Fibroblast of the aortic adventitia (primary cell): ENCODE data around the gene POU2AF1. TPM values are rescaled to one million over a fixed set of nuclear protein-coding genes. Genes with fewer than 3 reads are reported as not detected.

ENCODE experiments used
- DNase-seq: peaks from one replicate; pipeline ENCODE4 v3.0.0-alpha.2; 2010; ENCODE audit warnings: low read depth
- H3K4me3 ChIP-seq: 2 replicates; pipeline ENCODE4 v1.5.1; 2011; ENCODE audit warnings: low read depth, mild to moderate bottlenecking, control low read depth, low read length, moderate library complexity
- total RNA-seq: library from RNA; depleted of rRNA; stranded (reverse); fragments of >200 nt; gene quantifications from 2 replicates; pipeline ENCODE4 v1.2.3, GENCODE V29; 2012; ENCODE audit warnings: low replicate concordance
- TF ChIP-seq, protein P1 (sequence below): IDR thresholded peaks from 2 replicates; pipeline ENCODE4 v1.5.1; 2011; ENCODE audit warnings: mild to moderate bottlenecking, low read length, control low read depth, inconsistent platforms; ENCODE audit not compliant: insufficient read depth

Gene POU2AF1
- total RNA-seq, 1 donor = not detected

DNA sequence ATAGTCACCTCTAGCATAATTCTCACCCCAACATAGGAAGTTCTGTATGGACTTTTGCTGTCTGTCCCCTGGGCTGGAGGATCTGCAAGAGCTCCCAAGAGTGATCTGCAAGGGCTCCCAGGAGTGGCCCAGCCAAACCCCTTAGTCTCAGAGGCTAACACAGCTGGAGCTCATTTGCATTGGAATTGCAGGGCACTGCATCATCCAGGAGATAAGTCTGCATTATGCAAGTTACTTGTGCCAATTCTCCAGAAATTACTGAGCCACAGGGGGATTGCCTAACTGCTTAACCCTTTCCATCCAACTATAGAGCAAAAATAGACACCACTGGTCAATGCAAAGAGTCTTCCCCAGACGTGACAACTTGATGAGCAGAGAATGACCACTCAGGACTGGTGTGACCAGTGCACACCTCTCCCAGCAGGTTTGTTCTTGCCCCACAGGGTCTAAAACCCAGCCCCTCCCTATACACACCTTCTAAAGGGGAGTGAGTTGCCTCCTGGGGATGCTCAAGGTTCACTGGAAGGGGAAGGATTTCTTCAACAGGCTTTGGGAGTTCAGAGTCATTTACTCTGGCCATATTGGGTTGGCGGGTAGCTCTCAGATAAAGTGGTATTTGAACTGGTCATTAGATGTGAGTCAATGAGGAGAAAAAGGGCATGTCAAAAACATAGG is 42.4 kb downstream of the POU2AF1 start:
- H3K4me3 ChIP-seq = no peak overlapping the region
- TF ChIP-seq, protein P1, sequence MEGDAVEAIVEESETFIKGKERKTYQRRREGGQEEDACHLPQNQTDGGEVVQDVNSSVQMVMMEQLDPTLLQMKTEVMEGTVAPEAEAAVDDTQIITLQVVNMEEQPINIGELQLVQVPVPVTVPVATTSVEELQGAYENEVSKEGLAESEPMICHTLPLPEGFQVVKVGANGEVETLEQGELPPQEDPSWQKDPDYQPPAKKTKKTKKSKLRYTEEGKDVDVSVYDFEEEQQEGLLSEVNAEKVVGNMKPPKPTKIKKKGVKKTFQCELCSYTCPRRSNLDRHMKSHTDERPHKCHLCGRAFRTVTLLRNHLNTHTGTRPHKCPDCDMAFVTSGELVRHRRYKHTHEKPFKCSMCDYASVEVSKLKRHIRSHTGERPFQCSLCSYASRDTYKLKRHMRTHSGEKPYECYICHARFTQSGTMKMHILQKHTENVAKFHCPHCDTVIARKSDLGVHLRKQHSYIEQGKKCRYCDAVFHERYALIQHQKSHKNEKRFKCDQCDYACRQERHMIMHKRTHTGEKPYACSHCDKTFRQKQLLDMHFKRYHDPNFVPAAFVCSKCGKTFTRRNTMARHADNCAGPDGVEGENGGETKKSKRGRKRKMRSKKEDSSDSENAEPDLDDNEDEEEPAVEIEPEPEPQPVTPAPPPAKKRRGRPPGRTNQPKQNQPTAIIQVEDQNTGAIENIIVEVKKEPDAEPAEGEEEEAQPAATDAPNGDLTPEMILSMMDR = no peak
- DNase-seq = peak; percentile 99

DNA sequence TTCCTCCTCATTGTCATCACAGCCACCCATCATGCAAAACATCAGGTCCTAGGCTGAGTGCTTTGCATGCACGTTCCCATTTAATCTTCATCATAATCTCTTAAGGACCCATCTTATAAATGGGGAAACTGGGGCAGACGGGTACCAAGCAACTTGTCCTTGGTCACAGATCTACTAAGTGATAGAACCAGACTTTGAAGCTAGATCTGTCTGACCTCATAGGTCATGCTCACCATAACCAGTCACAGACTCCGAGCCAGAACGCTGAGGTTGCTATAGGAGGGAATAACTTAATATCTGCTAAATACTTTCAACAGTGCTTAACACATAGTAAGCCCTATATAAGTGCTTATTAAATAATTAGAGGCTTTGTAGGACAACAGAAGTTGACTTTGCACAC is 43.0 kb downstream of the POU2AF1 start:
- H3K4me3 ChIP-seq = no peak overlapping the region
- DNase-seq = no peak
- TF ChIP-seq, protein P1 = no peak

DNA sequence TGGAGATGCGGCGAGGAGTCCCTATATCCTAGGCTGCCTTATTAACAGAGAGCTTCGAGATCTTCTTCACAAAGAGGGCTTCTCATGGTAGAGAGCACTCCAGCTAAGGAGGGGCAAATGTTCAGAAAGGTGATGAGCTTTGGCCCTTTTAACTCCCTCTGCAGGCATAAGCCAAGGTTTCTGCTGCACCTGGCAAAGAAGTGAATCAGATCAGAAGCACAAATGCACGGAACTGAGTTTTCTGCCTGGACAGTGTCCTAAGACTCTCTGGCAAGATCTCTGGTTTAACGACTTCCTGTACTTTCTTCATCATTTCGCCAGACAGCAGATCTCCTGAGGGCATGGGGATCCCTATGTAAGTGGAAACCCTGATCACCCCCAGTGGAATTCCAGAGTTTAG is 43.5 kb downstream of the POU2AF1 start:
- TF ChIP-seq, protein P1 = no peak
- DNase-seq = no peak
- H3K4me3 ChIP-seq = no peak overlapping the region

DNA sequence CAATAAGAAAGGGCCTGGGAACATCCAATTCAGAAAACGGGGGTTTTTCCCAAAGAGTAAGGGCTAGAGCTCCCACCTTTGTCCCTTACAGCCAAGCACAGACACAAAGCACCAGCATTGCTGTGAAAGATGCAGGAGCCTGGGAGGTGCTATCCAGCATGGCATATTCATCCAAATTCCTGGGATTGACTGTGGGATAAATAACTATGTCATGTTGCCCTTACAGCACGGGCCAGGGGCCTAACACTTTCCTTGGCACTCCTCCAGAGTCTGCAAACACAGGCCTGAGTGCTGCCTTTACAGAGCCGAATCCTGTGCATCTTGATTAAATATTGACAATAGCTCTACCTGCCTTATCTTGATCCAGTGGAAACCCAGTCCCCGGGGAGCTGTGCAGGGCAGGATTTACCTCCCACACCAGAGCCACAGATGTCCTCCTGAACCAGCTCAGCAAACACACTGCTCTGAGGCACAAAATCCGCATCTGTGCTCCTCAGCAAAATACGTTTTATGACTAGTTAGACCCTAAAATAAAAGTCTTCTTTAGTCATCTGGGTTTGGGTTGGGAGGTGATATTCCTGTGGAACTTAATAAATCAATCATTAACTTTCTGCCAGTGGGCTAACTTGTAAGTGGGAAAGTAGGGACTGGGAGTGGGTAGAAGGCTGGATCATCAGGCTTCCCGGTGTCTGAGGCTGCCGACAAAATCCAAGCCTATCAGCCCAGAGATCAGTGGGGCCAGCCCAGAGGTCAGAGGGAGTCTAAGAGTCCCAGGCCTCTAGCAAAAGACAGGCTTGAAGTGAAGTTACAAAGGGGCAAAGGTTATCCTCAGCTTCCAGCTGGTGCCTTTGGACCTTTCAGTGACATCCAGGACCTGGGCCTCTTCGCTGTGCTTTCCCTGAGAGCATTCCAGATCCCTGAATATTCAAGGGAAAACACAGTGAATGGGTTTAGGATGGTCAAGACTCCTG is 44.3 kb downstream of the POU2AF1 start:
- no peak overlapping the region for H3K4me3 ChIP-seq
- TF ChIP-seq, protein P1 = no peak
- no peak for DNase-seq

DNA sequence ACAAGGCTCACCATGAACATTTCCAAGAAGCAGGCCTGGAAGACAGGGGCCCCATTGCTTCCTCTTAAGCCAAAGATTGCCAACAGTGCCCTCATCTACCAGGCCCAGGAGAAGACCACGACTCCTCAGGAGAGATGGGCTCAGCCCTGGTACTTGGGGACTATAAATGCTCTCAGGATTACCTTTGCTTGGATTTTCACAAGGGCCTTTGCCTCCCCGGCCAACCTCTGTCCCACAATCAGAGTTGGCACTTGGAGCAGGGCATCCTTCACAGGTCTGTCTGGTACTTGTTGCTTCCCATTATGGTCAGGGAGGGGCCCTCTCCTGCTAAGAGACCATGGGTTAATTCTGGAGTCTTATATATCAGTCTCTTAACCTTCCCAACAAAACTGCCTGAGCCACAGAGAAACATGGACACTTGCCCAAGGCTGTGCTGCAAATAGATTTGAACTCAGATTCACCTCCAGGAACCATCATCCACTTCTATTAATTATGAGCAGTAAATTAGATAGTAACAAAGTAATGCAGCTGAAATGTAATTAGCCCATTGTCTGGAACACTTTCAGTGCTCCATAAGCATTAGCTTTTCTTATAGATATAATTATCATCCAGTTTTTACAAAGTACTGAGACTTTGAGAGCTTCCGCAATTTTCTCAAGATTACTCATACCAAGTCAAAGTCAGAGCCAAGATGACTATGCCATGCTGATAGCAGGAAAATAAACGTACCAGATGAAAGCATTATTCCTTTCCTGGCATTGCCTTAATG is 47.2 kb downstream of the POU2AF1 start:
- TF ChIP-seq, protein P1 = no peak
- no peak overlapping the region for H3K4me3 ChIP-seq
- DNase-seq = peak; percentile 87

DNA sequence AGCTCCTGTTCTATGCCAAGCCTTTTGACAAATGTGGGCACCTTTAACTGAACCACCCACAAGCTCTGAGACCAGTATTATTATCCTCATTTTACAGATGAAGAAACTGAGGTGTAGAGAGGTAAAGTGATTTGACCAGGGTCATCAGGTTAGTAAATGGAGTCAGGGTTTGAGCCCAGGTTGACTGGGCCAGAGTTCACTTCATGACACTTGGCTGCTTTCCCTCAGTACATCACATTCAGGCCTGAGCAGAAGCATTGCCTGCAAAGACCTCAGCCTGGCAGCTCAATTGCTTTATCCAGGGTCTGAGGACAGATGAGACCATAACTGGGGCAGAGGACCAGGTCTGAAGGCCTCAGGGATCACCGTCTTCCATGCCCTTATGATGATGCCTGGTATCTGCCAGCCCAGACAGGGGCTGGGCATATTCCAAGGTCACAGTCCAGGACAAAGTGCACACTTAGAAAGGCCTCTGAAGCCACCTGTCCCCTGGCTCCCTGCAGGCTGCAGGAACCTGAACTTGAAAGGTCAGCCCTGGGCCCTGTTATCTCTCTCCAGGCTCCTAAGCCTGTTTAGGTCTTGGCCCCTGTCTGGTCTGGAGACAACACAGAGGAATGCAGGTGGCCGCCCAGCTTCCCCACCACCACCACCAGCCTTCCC is 48.7 kb downstream of the POU2AF1 start:
- no peak for DNase-seq
- TF ChIP-seq, protein P1 = no peak
- H3K4me3 ChIP-seq = no peak overlapping the region
